Activated CD4-positive, alpha-beta memory T cell treated with anti-CD3 and anti-CD28 coated beads, Interleukin-2, amount 10 ng/mL, durations not matched to agents 7 days and 5 days (primary cell): Measurements from ENCODE around the gene TASOR2. TPM values are rescaled to one million over a fixed set of nuclear protein-coding genes. Genes with fewer than 3 reads are reported as not detected.

ENCODE experiments used
- CTCF ChIA-PET: fragments of 350-600 bp; sonication (Branson Sonifier 250); formaldehyde crosslinking; loops from one replicate; lab custom pipeline; 2021; ENCODE audit warnings: antibody characterized with exemption, inconsistent platforms; lab: Charles Lee
- POLR2A ChIA-PET: fragments of 350-600 bp; sonication (Branson Sonifier 250); formaldehyde crosslinking; loops from one replicate; lab custom pipeline; 2021; ENCODE audit warnings: antibody characterized with exemption; lab: Charles Lee
- DNase-seq: peaks from one replicate; pipeline ENCODE4 v3.0.0-alpha.2; 2020
- H3K27ac Mint-ChIP-seq: one replicate; pipeline ENCODE4 v1.8.0; 2021; ENCODE audit warnings: mild to moderate bottlenecking, mixed read lengths
- H3K27me3 Mint-ChIP-seq: one replicate; pipeline ENCODE4 v1.8.0; 2021; ENCODE audit warnings: mixed read lengths
- H3K36me3 Mint-ChIP-seq: one replicate; pipeline ENCODE4 v1.8.0; 2021; ENCODE audit warnings: low read depth, mixed read lengths
- H3K4me1 Mint-ChIP-seq: one replicate; pipeline ENCODE4 v1.8.0; 2021; ENCODE audit warnings: mixed read lengths
- H3K4me3 Mint-ChIP-seq: one replicate; pipeline ENCODE4 v1.8.0; 2021; ENCODE audit warnings: mild to moderate bottlenecking, mixed read lengths
- H3K9me3 Mint-ChIP-seq: one replicate; pipeline ENCODE4 v1.8.0; 2021; ENCODE audit warnings: mixed read lengths
- total RNA-seq, 2 experiments: library from RNA; stranded (reverse); gene quantifications; one replicate each; pipeline ENCODE4 v1.2.3, GENCODE V29; 2021

TASOR2 gene
- total RNA-seq, 2 experiments from 2014 or later = 35.1 to 37.3 TPM

DNA sequence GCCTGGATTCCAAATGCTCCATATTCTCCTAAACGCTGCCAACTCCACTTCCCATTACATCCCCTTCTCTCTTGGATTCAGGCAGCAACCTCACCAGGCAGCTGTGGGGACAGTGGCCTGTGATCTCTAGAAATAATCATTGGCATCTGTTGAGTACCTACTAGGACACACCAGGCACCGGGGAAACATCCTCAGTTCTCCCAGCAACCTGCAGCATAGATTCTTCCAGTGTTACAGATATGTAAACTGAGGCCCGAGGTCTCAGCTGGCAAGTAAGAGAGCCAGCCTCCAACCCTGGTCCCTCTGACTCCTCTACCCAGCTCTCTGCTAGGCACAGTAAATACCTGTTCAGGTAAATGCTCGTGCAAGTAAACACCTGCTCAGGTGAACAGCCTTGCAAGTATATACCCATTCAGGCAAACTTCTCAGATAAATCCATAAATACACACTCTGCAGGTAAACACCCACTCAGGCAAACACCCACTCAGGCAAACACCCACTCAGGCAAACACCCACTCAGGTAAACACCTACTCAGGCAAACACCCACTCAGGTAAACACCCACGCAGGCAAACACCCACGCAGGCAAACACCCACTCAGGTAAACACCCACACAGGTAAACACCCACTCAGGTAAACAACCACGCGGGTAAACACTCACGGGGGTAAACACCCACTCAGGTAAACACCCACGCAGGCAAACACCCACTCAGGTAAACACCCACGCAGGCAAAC lies 37.0 kb upstream of the TASOR2 start:
- H3K27me3 Mint-ChIP-seq = no peaks in the 10 kb centered on the region

DNA sequence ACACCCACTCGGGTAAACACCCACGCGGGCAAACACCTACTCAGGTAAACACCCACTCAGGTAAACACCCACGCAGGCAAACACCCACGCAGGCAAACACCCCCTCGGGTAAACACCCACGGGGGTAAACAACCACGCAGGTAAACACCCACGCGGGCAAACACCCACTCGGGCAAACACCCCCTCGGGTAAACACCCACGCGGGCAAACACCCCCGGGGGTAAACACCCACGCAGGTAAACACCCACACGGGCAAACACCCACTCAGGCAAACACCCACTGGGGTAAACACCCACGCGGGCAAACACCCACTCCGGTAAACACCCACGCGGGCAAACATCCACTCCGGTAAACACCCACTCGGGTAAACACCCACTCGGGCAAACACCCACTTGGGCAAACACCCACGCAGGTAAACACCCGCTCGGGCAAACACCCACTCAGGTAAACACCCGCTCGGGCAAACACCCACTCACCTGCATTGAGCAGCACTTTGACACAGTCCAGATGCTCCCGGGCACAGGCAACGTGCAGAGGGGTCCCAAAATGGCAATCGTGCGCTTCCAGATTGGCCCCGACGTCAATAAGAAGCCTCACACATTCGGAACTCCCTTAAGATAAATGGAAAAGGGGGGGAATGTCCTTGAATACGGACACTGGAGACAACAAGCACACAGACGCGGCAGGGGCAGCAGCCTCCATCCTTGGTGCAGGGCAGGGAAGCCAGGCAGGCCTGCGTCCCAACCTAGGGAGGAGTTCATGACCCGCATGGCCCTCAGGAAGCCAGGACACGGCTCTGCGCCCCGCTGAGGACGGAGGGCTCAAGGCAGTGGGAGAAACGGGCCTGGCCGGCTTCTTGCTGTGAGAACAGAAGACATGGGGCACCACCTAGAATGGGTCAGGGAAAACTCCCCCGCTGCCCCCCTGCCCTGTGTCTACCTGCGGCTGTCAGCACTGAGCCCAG lies 35.9 kb upstream of the TASOR2 start:
- no peak for DNase-seq
- Mint-ChIP-seq H3K27ac (no peak overlapping the region), H3K4me1 (peaks cover 2% of the 10 kb centered on the region), H3K27me3 (no peaks in the 10 kb centered on the region), H3K9me3 (no peaks in the 10 kb centered on the region), H3K36me3 (no peaks in the 10 kb centered on the region), H3K4me3 (no peak overlapping the region)
- CTCF ChIA-PET = no interaction called here
- POLR2A ChIA-PET = no interaction called here

More for the DNA sequence above, 37.0 kb upstream of the TASOR2 start:
- DNase-seq = no peak
- H3K4me1 Mint-ChIP-seq = peaks cover 2% of the 10 kb centered on the region
- ChIA-PET CTCF (no interaction called here), POLR2A (no interaction called here)
- H3K27ac Mint-ChIP-seq = no peak overlapping the region
- no peaks in the 10 kb centered on the region for H3K36me3 Mint-ChIP-seq
- no peaks in the 10 kb centered on the region for H3K9me3 Mint-ChIP-seq
- no peak overlapping the region for H3K4me3 Mint-ChIP-seq

DNA sequence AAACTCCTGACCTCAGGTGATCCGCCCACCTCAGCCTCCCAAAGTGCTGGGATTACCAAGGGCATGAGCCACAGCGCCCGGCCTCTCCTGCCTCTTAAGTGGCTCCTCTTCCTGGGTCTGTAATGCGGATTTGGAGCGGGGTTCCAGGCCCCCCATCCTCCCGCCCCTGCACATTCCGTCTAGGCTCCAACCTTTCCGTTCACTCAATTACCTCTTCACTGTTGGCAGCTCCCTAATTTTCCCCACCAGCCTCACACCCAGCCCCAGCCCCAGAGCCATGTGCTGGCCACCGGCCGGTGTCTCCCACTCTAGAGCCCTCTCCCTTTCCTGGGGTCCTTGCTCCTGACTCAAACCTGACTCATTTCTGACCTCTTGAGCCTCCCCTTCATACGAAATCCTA lies 34.9 kb upstream of the TASOR2 start:
- CTCF ChIA-PET = interaction anchor here (1.2 kb wide), 1 partner anchor 20 kb away, joined by 3 read pairs; no protein-coding TSS in a partner anchor
- no peak overlapping the region for H3K27ac Mint-ChIP-seq

DNA sequence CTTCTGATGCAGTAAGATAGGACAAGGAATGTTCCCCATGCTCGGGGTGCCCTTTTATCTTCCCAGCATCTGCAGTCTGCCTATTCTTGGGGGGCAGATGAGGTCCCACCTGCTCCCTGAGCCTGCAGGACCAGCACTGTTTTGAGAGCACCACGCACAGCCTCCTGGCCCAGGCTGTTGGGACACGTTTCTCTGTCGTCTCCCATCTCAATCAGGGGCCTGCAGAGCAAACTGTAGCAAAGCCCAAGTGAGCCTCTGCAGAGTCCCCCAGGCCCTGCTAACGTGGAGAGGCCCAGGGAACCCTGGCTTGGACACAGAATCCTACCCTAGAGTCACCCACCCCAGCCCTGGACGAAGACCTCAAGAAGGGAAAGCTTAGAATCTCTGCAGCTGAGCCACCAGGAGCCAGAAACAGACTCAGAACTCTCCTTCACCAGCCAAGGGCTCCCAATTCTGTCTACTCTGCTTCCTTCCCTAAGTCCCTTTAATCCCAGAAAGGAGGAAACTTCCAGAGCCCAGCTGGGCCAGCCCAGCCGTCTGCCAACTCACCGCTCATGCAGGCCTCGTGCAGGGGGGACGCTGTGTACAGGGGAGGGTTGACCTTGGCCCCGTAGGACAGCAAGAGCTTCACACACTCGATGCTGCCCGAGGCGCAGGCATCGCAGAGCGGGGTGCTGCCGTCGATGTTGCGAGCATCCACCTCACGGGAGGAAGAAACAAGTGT lies 33.8 kb upstream of the TASOR2 start:
- CTCF ChIA-PET = interaction anchor here (1.2 kb wide), 1 partner anchor 21 kb away, joined by 3 read pairs; no protein-coding TSS in a partner anchor
- Mint-ChIP-seq H3K27ac (no peak overlapping the region), H3K4me1 (peaks cover 16% of the 10 kb centered on the region)

More for the DNA sequence above, 34.9 kb upstream of the TASOR2 start:
- Mint-ChIP-seq H3K4me3 (no peak overlapping the region), H3K9me3 (no peaks in the 10 kb centered on the region), H3K4me1 (peaks cover 7% of the 10 kb centered on the region), H3K36me3 (no peaks in the 10 kb centered on the region), H3K27me3 (no peaks in the 10 kb centered on the region)
- DNase-seq = no peak
- POLR2A ChIA-PET = no interaction called here

DNA sequence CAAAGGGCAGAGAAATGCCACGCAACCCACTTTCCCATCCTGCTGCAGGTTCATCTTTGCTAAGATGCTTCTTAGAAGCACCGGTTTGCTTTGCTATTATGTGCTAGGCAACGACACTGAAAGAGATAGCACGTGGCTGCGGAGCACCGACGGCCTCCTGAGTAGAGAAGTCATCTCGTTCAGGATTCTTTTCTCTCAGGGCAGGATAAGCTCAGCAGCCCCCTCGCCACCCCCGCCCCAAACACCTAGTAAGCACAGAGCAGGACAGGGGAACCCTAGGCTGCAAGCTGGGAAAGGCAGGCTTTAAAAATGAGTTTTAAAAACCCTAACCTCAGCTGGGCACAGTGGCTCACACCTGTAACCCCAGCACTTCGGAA lies 33.3 kb upstream of the TASOR2 start:
- no peak for DNase-seq
- ChIA-PET CTCF (no interaction called here), POLR2A (no interaction called here)
- H3K36me3 Mint-ChIP-seq = no peaks in the 10 kb centered on the region
- H3K27ac Mint-ChIP-seq = no peak overlapping the region
- no peaks in the 10 kb centered on the region for H3K9me3 Mint-ChIP-seq
- no peak overlapping the region for H3K4me3 Mint-ChIP-seq
- H3K27me3 Mint-ChIP-seq = no peaks in the 10 kb centered on the region
- peaks cover 17% of the 10 kb centered on the region for H3K4me1 Mint-ChIP-seq

More for the DNA sequence above, 33.8 kb upstream of the TASOR2 start:
- no peak for DNase-seq
- Mint-ChIP-seq H3K4me3 (no peak overlapping the region), H3K9me3 (no peaks in the 10 kb centered on the region), H3K36me3 (no peaks in the 10 kb centered on the region), H3K27me3 (no peaks in the 10 kb centered on the region)
- POLR2A ChIA-PET = no interaction called here

DNA sequence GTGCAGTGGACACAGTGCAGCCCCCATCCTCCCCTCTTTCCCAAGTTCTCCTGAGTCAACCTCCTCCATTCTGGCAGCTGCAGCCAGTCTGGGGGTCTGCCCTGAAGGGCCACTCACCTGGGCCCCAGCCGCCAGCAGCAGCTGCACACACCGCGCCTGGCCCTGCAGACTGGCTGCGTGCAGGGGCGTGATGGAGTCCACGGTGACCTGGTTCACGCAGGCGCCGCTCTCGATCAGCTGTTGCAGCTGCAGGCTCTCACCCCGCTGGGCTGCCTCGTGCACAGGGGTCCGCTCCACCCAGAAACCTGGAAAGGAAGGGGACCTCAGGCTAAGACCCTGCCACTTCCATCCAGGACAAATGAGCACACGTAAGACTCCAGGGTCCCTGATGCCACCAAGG lies 31.9 kb upstream of the TASOR2 start:
- no peaks in the 10 kb centered on the region for H3K36me3 Mint-ChIP-seq
- H3K27me3 Mint-ChIP-seq = no peaks in the 10 kb centered on the region
- no peak for DNase-seq
- no peaks in the 10 kb centered on the region for H3K9me3 Mint-ChIP-seq
- H3K4me3 Mint-ChIP-seq = no peak overlapping the region
- H3K4me1 Mint-ChIP-seq = peaks cover 28% of the 10 kb centered on the region
- ChIA-PET CTCF (no interaction called here), POLR2A (no interaction called here)
- H3K27ac Mint-ChIP-seq = no peak overlapping the region

DNA sequence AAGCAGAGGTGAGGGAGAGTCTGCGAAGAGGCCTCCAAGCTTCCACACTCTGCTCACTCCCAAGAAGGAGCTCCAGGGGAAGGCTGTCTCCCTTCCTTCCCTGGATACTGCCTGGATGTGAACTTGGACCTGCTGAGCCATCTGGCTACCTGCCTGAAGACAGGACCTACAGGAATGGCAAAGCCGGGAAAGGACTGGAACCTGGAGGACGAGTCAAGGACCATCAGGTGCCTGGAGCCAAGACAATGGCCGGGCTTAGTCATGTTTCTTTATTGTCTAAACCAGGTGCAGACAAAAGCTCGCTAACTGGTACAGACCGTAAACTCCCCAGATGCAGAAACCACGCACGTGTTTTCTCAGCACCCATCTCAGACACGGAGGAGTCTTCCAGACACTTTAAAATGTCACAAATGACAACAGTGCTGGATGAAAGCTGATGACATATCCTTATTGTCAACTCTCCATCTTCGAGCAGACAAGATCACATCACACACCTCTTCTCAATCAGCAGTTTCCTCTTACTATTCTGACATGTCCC lies 30.4 kb upstream of the TASOR2 start:
- DNase-seq = no peak
- H3K4me3 Mint-ChIP-seq = no peak overlapping the region
- H3K27ac Mint-ChIP-seq = no peak overlapping the region
- H3K9me3 Mint-ChIP-seq = no peaks in the 10 kb centered on the region
- no peaks in the 10 kb centered on the region for H3K27me3 Mint-ChIP-seq
- H3K4me1 Mint-ChIP-seq = peaks cover 32% of the 10 kb centered on the region
- CTCF ChIA-PET = interaction anchor here (1.6 to 1.8 kb wide), 2 partner anchors 24 to 29 kb away, joined by 3 to 11 read pairs; no protein-coding TSS in a partner anchor
- no peaks in the 10 kb centered on the region for H3K36me3 Mint-ChIP-seq
- POLR2A ChIA-PET = interaction anchor here (0.9 kb wide), 1 partner anchor 11 kb away, joined by 3 read pairs; no protein-coding TSS in a partner anchor

DNA sequence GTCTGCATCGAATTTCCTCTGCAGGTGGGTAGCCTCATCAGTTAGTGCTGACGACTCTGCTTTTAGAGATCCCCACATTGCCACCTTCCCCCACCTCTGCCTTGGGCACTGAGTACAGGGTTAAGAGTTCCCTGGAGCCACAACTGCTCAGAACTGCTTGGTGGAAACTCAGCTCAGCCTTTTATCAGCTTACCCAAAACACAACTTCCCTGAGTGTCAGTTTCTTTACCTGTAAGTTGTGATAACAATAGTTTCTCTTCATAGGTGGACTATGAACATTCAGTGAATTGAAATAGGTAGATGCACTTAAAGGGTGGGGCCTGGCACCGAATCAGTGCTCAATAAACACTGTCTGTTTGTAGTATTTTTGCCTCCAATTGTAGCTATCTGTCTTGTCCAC lies 29.5 kb upstream of the TASOR2 start:
- H3K4me3 Mint-ChIP-seq = no peak overlapping the region
- H3K36me3 Mint-ChIP-seq = no peaks in the 10 kb centered on the region
- no peaks in the 10 kb centered on the region for H3K27me3 Mint-ChIP-seq
- H3K9me3 Mint-ChIP-seq = no peaks in the 10 kb centered on the region
- H3K27ac Mint-ChIP-seq = no peak overlapping the region
- POLR2A ChIA-PET = no interaction called here
- peaks cover 41% of the 10 kb centered on the region for H3K4me1 Mint-ChIP-seq
- DNase-seq = no peak
- CTCF ChIA-PET = interaction anchor here (1.6 to 1.8 kb wide), 2 partner anchors 25 to 28 kb away, joined by 3 to 11 read pairs; no protein-coding TSS in a partner anchor

DNA sequence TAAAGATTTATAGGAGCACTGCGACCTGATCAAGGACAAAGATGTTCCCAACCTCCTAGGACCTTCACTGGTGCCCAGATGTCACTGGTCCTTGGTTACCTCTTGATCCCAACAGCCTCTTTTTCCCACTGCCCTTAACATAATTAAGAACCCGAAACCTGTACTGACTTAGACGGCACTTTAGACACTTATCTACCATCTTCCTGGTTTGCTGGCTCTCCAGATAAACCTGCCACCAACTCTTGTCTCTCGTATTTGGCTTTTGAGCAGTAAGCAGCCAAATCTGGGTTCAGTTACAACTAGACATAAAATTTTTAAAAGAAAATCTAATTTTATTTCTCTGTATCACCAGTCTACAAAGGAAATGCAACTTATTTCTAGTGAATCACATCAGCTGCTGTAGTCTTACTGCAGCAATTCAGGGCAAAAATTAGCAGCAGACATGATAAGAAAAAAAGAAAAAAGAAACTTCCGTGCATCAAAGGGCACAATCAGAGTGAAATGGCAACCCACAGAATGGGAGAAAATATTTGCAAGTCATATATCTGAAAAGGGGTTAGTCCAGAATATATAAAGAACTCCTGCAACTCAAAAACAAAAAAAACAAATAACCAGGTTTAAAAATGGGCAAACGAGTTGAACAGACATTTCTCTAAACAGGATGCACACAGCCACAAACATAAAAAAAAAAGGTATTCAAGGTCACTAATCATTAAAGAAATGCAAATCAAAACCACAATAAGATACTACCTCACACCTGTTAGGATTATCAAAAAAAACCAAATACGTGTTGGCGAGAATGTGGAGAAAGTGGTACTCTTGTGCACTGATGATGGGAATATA lies 27.7 kb upstream of the TASOR2 start:
- no peak overlapping the region for H3K4me3 Mint-ChIP-seq
- H3K4me1 Mint-ChIP-seq = peaks cover 46% of the 10 kb centered on the region
- no peaks in the 10 kb centered on the region for H3K9me3 Mint-ChIP-seq
- H3K27me3 Mint-ChIP-seq = no peaks in the 10 kb centered on the region
- H3K36me3 Mint-ChIP-seq = no peaks in the 10 kb centered on the region
- ChIA-PET POLR2A (interaction anchor here (0.6 kb wide), 1 partner anchor 150 kb away, joined by 3 read pairs; no protein-coding TSS in a partner anchor), CTCF (interaction anchor here (1.3 kb wide), 1 partner anchor 27 kb away, joined by 4 read pairs; no protein-coding TSS in a partner anchor)
- no peak for DNase-seq
- no peak overlapping the region for H3K27ac Mint-ChIP-seq

DNA sequence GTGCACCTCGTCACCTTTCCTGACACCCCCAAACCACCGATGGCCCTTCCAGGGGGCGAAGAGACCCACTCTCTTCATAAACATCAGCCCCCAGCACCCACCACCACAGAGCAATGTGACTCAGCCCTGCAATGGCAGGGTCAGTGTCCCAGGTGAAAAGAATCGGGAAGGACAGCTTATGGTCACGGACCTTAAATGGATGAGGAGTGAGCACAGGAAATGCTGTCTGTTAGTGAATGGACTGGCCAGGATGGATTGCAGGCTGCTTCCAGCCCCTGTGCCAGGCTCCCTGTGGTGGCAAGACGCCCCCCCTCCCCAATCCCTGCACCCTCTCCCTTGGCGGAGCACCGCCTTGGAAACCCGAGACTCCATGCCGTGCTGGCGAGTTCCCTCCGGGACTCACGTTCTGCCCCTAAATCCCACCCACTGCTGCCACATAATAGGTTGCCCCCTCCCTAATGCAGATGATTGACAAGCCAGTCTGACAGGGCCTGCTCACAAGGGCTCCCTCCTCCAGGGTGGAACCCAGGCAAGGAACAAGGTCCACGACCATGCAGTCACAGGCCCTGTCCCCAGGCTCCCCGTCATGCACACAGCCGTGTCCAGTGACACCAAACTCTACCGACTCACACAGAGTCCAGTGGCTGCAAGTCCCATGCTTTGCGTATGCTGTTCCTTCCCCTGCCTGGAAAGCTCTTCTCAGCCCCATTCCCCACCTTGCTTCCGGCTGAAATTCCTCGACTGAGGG lies 25.6 kb upstream of the TASOR2 start:
- ChIA-PET POLR2A (no interaction called here), CTCF (no interaction called here)
- DNase-seq = no peak
- H3K4me1 Mint-ChIP-seq = peaks cover 47% of the 10 kb centered on the region
- no peak overlapping the region for H3K27ac Mint-ChIP-seq
- H3K27me3 Mint-ChIP-seq = no peaks in the 10 kb centered on the region
- H3K9me3 Mint-ChIP-seq = no peaks in the 10 kb centered on the region
- H3K4me3 Mint-ChIP-seq = no peak overlapping the region
- no peaks in the 10 kb centered on the region for H3K36me3 Mint-ChIP-seq
